AG20443 (cell line): Measurements from ENCODE around the gene SCARF1.
A peak's percentile ranks its signal among the peaks of the same experiment; 100 is the strongest.
"Not testable (repeated sequence)": the region's sequence is repeated elsewhere in the genome, so short reads cannot be mapped to it uniquely, and the experiment has no call there.

Experiments
- DNase-seq: peaks from one replicate; pipeline ENCODE4 v3.0.0; 2012; ENCODE audit warnings: low spot score, mixed read lengths

SCARF1 gene

GRCh38 chr17:1645207-1646171, at the start of gene SCARF1:
Gene SCARF1, minus strand, starts transcription at chr17:1645732. Its CDS starts 35 bp downstream, at chr17:1645697.
- no peak for DNase-seq

GRCh38 chr17:1693339-1693738, 47.8 kb upstream of the SCARF1 start:
- DNase-seq: no peak

GRCh38 chr17:1690544-1691221, 45.2 kb upstream of the SCARF1 start:
- no peak for DNase-seq

- DNase-seq: not testable (repeated sequence)
Measured at GRCh38 chr17:1688405-1688804, 42.9 kb upstream of the SCARF1 start.

- no peak for DNase-seq
Measured at GRCh38 chr17:1686086-1686485, 40.6 kb upstream of the SCARF1 start.

- peak; percentile 99 for DNase-seq
Measured at GRCh38 chr17:1684378-1685189, 39.1 kb upstream of the SCARF1 start, which contains the start of gene PRPF8. Gene PRPF8, minus strand, starts transcription at chr17:1684867. Its CDS starts 296 bp downstream, at chr17:1684571.

- no peak for DNase-seq
Measured at GRCh38 chr17:1683459-1683858, 37.9 kb upstream of the SCARF1 start.

GRCh38 chr17:1676401-1676800, 30.9 kb upstream of the SCARF1 start:
- DNase-seq: no peak

GRCh38 chr17:1673041-1673785, 27.7 kb upstream of the SCARF1 start:
- DNase-seq: no peak

GRCh38 chr17:1663934-1664333, 18.4 kb upstream of the SCARF1 start:
- not testable (repeated sequence) for DNase-seq

GRCh38 chr17:1661045-1661444, 15.5 kb upstream of the SCARF1 start:
- no peak for DNase-seq

GRCh38 chr17:1658100-1658499, 12.6 kb upstream of the SCARF1 start:
- DNase-seq: no peak

- no peak for DNase-seq
Measured at GRCh38 chr17:1653735-1654134, 8.2 kb upstream of the SCARF1 start.

GRCh38 chr17:1652794-1653193, 7.3 kb upstream of the SCARF1 start:
- DNase-seq: not testable (repeated sequence)

- no peak for DNase-seq
Measured at GRCh38 chr17:1651559-1651844, 6.0 kb upstream of the SCARF1 start.

GRCh38 chr17:1650731-1651558, 5.4 kb upstream of the SCARF1 start:
- no peak for DNase-seq

GRCh38 chr17:1649844-1650501, 4.4 kb upstream of the SCARF1 start, which contains the start of gene RILP:
Gene RILP, minus strand, starts transcription at chr17:1649866. Its CDS starts 62 bp downstream, at chr17:1649804.
- DNase-seq: peak; percentile 67

- peak; percentile 99 for DNase-seq
Measured at GRCh38 chr17:1648963-1649843, 3.7 kb upstream of the SCARF1 start.
